ENCODE results near the gene SENP7.

The SENP7 gene

GRCh38 chr3:101423984-101424888 is 88.8 kb downstream of the SENP7 start:
- no peak for DNase-seq

GRCh38 chr3:101418851-101419250 is 94.2 kb downstream of the SENP7 start:
- no peak for DNase-seq

GRCh38 chr3:101414121-101414520 is 98.9 kb downstream of the SENP7 start:
- no peak for DNase-seq

GRCh38 chr3:101413656-101414055 is 99.4 kb downstream of the SENP7 start:
- DNase-seq = no peak

GRCh38 chr3:101391413-101391950 is 121.5 kb downstream of the SENP7 start:
- no peak for DNase-seq

GRCh38 chr3:101388706-101389105 is 124.3 kb downstream of the SENP7 start:
- DNase-seq = no peak

GRCh38 chr3:101387351-101387750 is 125.7 kb downstream of the SENP7 start:
- no peak for DNase-seq

- no peak for DNase-seq
Measured at GRCh38 chr3:101384426-101384825, 128.6 kb downstream of the SENP7 start.

GRCh38 chr3:101383656-101384055 is 129.4 kb downstream of the SENP7 start:
- DNase-seq = no peak

GRCh38 chr3:101383156-101383575 is 129.8 kb downstream of the SENP7 start:
- no peak for DNase-seq

GRCh38 chr3:101381809-101382208 is 131.2 kb downstream of the SENP7 start:
- no peak for DNase-seq

- DNase-seq = no peak
Measured at GRCh38 chr3:101379658-101380376, 133.2 kb downstream of the SENP7 start.

- DNase-seq = no peak
Measured at GRCh38 chr3:101377796-101378195, 135.2 kb downstream of the SENP7 start.

- DNase-seq = no peak
Measured at GRCh38 chr3:101377209-101377608, 135.8 kb downstream of the SENP7 start.

GRCh38 chr3:101375586-101375985 is 137.4 kb downstream of the SENP7 start:
- DNase-seq = no peak

- DNase-seq = no peak
Measured at GRCh38 chr3:101362406-101362805, 150.6 kb downstream of the SENP7 start.

GRCh38 chr3:101351829-101352228 is 161.2 kb downstream of the SENP7 start:
- DNase-seq = no peak

- no peak for DNase-seq
Measured at GRCh38 chr3:101340591-101340990, 172.4 kb downstream of the SENP7 start.

GRCh38 chr3:101333883-101334282 is 179.1 kb downstream of the SENP7 start:
- DNase-seq = no peak

- DNase-seq = no peak
Measured at GRCh38 chr3:101329016-101329673, 183.9 kb downstream of the SENP7 start.

GRCh38 chr3:101325393-101326134 is 187.4 kb downstream of the SENP7 start:
- no peak for DNase-seq

GRCh38 chr3:101320475-101320874 is 192.5 kb downstream of the SENP7 start, which contains the start of gene IMPG2:
Gene IMPG2 (minus strand): TSS chr3:101320575. CDS start chr3:101320372, 203 bp downstream.
- no peak for DNase-seq

Measured in NCI-H2227 treated with DMSO at 0.1 percent for 48 hours (cell line).